OCI-LY7 (cell line): ENCODE results near the gene GMPPA. TPM values are rescaled to one million over a fixed set of nuclear protein-coding genes. Genes with fewer than 3 reads are reported as not detected.

Experiments
- BruUV-seq: library from RNA; stranded (reverse); fragments of 400-500 nt; replicated peaks from 2 replicates; lab custom pipeline; 2021; lab: Mats Ljungman, UMichigan
- CTCF ChIA-PET: fragments of 300-600 bp; sonication (Branson Sonifier 250); formaldehyde crosslinking; loops from one replicate; lab custom pipeline; 2022; ENCODE audit warnings: antibody characterized with exemption; ENCODE audit not compliant: unreplicated experiment; lab: Charles Lee
- POLR2A ChIA-PET: fragments of 300-600 bp; sonication (Branson Sonifier 250); formaldehyde crosslinking; loops from one replicate; lab custom pipeline; 2022; ENCODE audit warnings: antibody characterized with exemption; lab: Charles Lee
- DNase-seq: peaks from one replicate; pipeline ENCODE4 v3.0.0-alpha.2; 2015; ENCODE audit warnings: low spot score
- H2AFZ ChIP-seq: fragments of 200-600 bp; sonication (generic), shearing (Covaris generic); 2 replicates; pipeline ENCODE4 v1.6.1; 2014; ENCODE audit warnings: mild to moderate bottlenecking, antibody characterized with exemption, low read length, moderate library complexity
- H3K27ac ChIP-seq: fragments of 200-600 bp; sonication (generic); 2 replicates; pipeline ENCODE4 v1.5.1; 2014; ENCODE audit warnings: mixed run types, low read depth, mild to moderate bottlenecking, moderate library complexity, low read length, inconsistent platforms; ENCODE audit not compliant: poor library complexity, severe bottlenecking
- H3K36me3 ChIP-seq: fragments of 200-600 bp; sonication (generic); 2 replicates; pipeline ENCODE4 v1.6.1; 2014; ENCODE audit warnings: mild to moderate bottlenecking, antibody characterized with exemption, low read length, moderate library complexity, mixed read lengths; ENCODE audit not compliant: insufficient read depth
- H3K4me1 ChIP-seq: fragments of 200-600 bp; sonication (generic); 2 replicates; pipeline ENCODE4 v1.5.1; 2014; ENCODE audit warnings: mild to moderate bottlenecking, low read length; ENCODE audit not compliant: insufficient read depth, poor library complexity, severe bottlenecking
- H3K4me2 ChIP-seq: fragments of 200-600 bp; sonication (generic); 2 replicates; pipeline ENCODE4 v1.6.1; 2014; ENCODE audit warnings: mild to moderate bottlenecking, low read length
- H3K4me3 ChIP-seq: fragments of 200-600 bp; sonication (generic); 2 replicates; pipeline ENCODE4 v1.5.1; 2014; ENCODE audit warnings: mild to moderate bottlenecking, low read depth, low read length; ENCODE audit not compliant: poor library complexity, severe bottlenecking
- H3K79me2 ChIP-seq: fragments of 200-600 bp; sonication (generic); 2 replicates; pipeline ENCODE4 v1.6.1; 2016; ENCODE audit warnings: low read depth, mild to moderate bottlenecking, low read length, moderate library complexity, mixed read lengths; ENCODE audit not compliant: insufficient read depth
- H3K9me2 ChIP-seq: fragments of 200-600 bp; sonication (generic); 2 replicates; pipeline ENCODE4 v1.6.1; 2016; ENCODE audit warnings: mild to moderate bottlenecking, low read length, mixed read lengths; ENCODE audit not compliant: insufficient read depth
- H3K9me3 ChIP-seq: fragments of 200-600 bp; sonication (generic); 2 replicates; pipeline ENCODE4 v1.6.1; 2014; ENCODE audit warnings: mild to moderate bottlenecking, mixed run types, low read length, mixed read lengths
- H4K20me1 ChIP-seq: fragments of 200-600 bp; sonication (generic); 2 replicates; pipeline ENCODE4 v1.6.1; 2014; ENCODE audit warnings: mild to moderate bottlenecking, antibody characterized with exemption, low read length, moderate library complexity, mixed read lengths; ENCODE audit not compliant: insufficient read depth
- EZH2phosphoT487 ChIP-seq: fragments of 200-600 bp; sonication (generic); IDR thresholded peaks from 2 replicates; pipeline ENCODE4 v1.6.1; 2018; ENCODE audit warnings: low read depth, borderline replicate concordance, mild to moderate bottlenecking, mixed run types, antibody characterized with exemption, low read length, moderate library complexity, mixed read lengths
- intact Hi-C: fragments of 100-400 bp; cut with micrococcal nuclease; formaldehyde crosslinking; loops from one replicate; pipeline ENCODE4 v1.10.0; 2022; ENCODE audit not compliant: unreplicated experiment
- total RNA-seq, 2 experiments: library from RNA; depleted of rRNA in 1 of 2; stranded (reverse); fragments of >200 nt in 1 of 2; shearing (Covaris generic) in 1 of 2; gene quantifications; 2 replicates each; pipeline ENCODE4 v1.2.3, GENCODE V29; 2014 to 2022
- TF ChIP-seq, protein P1 (sequence below): fragments of 200-600 bp; sonication (generic); conservative IDR thresholded peaks from 2 replicates; pipeline ENCODE4 v1.5.1; 2014; ENCODE audit warnings: mild to moderate bottlenecking, antibody characterized with exemption, low read length, moderate library complexity, mixed read lengths

The GMPPA gene
- total RNA-seq, 2 experiments from 2014 or later: 28.4 to 46.4 TPM

DNA sequence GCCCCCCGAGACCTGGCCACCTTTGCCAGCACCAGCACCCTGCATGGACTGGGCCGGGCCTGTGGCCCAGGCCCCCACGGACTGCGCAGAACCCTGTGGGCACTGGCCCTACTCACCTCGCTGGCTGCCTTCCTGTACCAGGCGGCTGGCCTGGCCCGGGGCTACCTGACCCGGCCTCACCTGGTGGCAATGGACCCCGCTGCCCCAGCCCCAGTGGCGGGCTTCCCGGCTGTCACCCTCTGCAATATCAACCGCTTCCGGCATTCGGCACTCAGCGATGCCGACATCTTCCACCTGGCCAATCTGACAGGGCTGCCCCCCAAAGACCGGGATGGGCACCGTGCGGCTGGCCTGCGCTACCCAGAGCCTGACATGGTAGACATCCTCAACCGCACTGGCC is 16.1 kb downstream of the GMPPA start:
- TF ChIP-seq EZH2phosphoT487: no peak
- TF ChIP-seq, protein P1, sequence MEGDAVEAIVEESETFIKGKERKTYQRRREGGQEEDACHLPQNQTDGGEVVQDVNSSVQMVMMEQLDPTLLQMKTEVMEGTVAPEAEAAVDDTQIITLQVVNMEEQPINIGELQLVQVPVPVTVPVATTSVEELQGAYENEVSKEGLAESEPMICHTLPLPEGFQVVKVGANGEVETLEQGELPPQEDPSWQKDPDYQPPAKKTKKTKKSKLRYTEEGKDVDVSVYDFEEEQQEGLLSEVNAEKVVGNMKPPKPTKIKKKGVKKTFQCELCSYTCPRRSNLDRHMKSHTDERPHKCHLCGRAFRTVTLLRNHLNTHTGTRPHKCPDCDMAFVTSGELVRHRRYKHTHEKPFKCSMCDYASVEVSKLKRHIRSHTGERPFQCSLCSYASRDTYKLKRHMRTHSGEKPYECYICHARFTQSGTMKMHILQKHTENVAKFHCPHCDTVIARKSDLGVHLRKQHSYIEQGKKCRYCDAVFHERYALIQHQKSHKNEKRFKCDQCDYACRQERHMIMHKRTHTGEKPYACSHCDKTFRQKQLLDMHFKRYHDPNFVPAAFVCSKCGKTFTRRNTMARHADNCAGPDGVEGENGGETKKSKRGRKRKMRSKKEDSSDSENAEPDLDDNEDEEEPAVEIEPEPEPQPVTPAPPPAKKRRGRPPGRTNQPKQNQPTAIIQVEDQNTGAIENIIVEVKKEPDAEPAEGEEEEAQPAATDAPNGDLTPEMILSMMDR: no peak
- no peak overlapping the region for H3K4me2 ChIP-seq
- no peak overlapping the region for H3K27ac ChIP-seq
- no TSS peak for BruUV-seq
- no peak overlapping the region for H3K4me3 ChIP-seq
- intact Hi-C loops: no loop called here
- H3K9me2 ChIP-seq: no peaks in the 10 kb centered on the region
- no peaks in the 10 kb centered on the region for H3K36me3 ChIP-seq
- H3K79me2 ChIP-seq: no peaks in the 10 kb centered on the region
- ChIA-PET POLR2A (no interaction called here), CTCF (no interaction called here)
- no peak for DNase-seq
- H4K20me1 ChIP-seq: no peaks in the 10 kb centered on the region
- no peak overlapping the region for H2AFZ ChIP-seq
- no peaks in the 10 kb centered on the region for H3K4me1 ChIP-seq
- no peaks in the 10 kb centered on the region for H3K9me3 ChIP-seq

DNA sequence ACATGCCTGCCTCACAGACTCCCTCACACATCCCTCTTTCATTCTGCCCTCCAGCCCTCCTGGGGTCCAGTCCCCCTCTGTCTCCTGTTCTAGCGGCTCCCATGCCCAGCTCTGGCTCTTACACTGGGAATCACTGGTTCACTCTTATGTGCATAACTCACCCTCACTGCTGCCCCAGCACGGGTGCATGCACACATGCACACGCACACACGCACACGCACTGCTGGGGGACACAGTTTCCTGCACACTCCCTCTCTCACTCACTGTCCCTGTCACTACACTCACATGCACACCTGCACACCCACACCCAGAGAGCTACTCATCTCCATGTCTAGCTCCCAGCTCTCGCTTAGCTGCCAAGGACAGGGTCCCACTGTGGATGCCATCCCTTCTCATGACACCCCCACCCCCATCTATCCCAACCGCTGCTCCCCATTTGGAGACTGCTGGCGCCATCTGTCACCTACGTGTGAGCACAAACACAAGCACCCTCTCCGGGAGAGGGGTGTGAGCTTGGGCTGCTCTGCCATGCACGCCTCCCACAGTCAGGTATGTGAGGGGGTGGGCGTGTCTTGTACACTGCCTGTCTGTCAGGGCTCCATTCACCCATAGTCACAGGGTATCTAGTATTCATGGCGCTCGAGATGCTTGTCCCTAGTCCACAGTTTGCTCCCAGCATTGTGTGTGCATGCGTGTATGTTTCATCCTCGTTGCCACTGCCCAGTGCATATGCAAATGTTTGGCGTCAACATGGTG is 17.4 kb downstream of the GMPPA start:
- POLR2A ChIA-PET: no interaction called here
- no peaks in the 10 kb centered on the region for H3K36me3 ChIP-seq
- H3K4me3 ChIP-seq: no peak overlapping the region
- CTCF ChIA-PET: no interaction called here
- no peak overlapping the region for H3K4me2 ChIP-seq
- no peak for DNase-seq
- BruUV-seq: no TSS peak
- no peaks in the 10 kb centered on the region for H3K79me2 ChIP-seq
- no peaks in the 10 kb centered on the region for H3K9me2 ChIP-seq
- no peak overlapping the region for H2AFZ ChIP-seq
- H3K27ac ChIP-seq: no peak overlapping the region
- TF ChIP-seq, protein P1: no peak
- TF ChIP-seq EZH2phosphoT487: no peak
- H3K9me3 ChIP-seq: no peaks in the 10 kb centered on the region
- no peaks in the 10 kb centered on the region for H3K4me1 ChIP-seq
- H4K20me1 ChIP-seq: no peaks in the 10 kb centered on the region
- intact Hi-C loops: no loop called here

DNA sequence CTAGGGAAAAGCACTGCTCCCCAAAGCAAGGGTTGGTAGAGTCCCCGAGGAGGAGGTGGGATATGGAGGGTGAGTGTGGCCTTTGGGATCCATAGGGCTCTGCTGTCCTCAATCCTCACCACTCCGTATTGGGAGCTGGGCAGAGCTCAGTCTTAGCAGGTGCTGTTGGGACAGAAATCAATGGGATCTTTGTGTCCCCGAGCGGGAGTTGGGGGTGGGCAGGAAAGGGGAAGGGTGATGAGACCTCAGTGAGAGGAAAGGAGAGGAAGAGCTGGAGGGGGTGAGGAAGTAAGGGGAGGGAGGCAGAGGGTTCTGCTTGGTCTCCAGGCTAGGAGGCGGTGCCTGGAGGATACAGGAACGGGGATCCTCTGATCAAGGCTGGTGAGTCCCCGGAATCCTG is 18.2 kb downstream of the GMPPA start:
- no TSS peak for BruUV-seq

More for the DNA sequence above, 18.2 kb downstream of the GMPPA start:
- DNase-seq: no peak
- Histone ChIP-seq H3K4me3 (no peak overlapping the region), H2AFZ (no peak overlapping the region), H3K4me2 (no peak overlapping the region), H3K79me2 (no peaks in the 10 kb centered on the region), H3K36me3 (no peaks in the 10 kb centered on the region), H3K9me2 (no peaks in the 10 kb centered on the region), H3K9me3 (no peaks in the 10 kb centered on the region), H3K27ac (no peak overlapping the region), H4K20me1 (no peaks in the 10 kb centered on the region), H3K4me1 (no peaks in the 10 kb centered on the region)
- intact Hi-C loops: no loop called here
- ChIA-PET POLR2A (no interaction called here), CTCF (interaction anchor here (0.6 kb wide), 1 partner anchor 32 kb away, joined by 17 read pairs; no protein-coding TSS in a partner anchor)
- TF ChIP-seq, protein P1: no peak
- no peak for TF ChIP-seq EZH2phosphoT487
